OCI-LY3 (cell line): Measurements from ENCODE around the gene R3HDM4.

Source experiments
- EZH2phosphoT487 ChIP-seq: fragments of 200-600 bp; shearing (Covaris generic); IDR thresholded peaks from 2 replicates; pipeline ENCODE4 v1.6.1; 2018; ENCODE audit warnings: antibody characterized with exemption, mixed run types, low read depth
- TF ChIP-seq, protein P1 (sequence below): fragments of 200-600, 300-600 bp; sonication (generic); IDR thresholded peaks from 2 replicates; pipeline ENCODE4 v1.5.1; 2014; ENCODE audit warnings: antibody characterized with exemption, low read length, low read depth

GRCh38 chr19:903266-903797 lies 9.7 kb downstream of the R3HDM4 start:
- no peak for TF ChIP-seq EZH2phosphoT487
- TF ChIP-seq, protein P1, sequence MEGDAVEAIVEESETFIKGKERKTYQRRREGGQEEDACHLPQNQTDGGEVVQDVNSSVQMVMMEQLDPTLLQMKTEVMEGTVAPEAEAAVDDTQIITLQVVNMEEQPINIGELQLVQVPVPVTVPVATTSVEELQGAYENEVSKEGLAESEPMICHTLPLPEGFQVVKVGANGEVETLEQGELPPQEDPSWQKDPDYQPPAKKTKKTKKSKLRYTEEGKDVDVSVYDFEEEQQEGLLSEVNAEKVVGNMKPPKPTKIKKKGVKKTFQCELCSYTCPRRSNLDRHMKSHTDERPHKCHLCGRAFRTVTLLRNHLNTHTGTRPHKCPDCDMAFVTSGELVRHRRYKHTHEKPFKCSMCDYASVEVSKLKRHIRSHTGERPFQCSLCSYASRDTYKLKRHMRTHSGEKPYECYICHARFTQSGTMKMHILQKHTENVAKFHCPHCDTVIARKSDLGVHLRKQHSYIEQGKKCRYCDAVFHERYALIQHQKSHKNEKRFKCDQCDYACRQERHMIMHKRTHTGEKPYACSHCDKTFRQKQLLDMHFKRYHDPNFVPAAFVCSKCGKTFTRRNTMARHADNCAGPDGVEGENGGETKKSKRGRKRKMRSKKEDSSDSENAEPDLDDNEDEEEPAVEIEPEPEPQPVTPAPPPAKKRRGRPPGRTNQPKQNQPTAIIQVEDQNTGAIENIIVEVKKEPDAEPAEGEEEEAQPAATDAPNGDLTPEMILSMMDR: no peak
